GM03348 (cell line): ENCODE data around the gene CECR2.
A peak's percentile ranks its signal among the peaks of the same experiment; 100 is the strongest.

Experiments used
- DNase-seq: peaks from one replicate; pipeline ENCODE4 v3.0.0; 2012; ENCODE audit warnings: low spot score

Gene CECR2

GRCh38 chr22:17368144-17368543, 1.1 kb upstream of the CECR2 start:
- no peak for DNase-seq

GRCh38 chr22:17368554-17369438, 464 bp upstream of the CECR2 start:
- peak; percentile 17 for DNase-seq

- no peak for DNase-seq
Observed at GRCh38 chr22:17370026-17370765, 936 bp downstream of the CECR2 start.

DNA sequence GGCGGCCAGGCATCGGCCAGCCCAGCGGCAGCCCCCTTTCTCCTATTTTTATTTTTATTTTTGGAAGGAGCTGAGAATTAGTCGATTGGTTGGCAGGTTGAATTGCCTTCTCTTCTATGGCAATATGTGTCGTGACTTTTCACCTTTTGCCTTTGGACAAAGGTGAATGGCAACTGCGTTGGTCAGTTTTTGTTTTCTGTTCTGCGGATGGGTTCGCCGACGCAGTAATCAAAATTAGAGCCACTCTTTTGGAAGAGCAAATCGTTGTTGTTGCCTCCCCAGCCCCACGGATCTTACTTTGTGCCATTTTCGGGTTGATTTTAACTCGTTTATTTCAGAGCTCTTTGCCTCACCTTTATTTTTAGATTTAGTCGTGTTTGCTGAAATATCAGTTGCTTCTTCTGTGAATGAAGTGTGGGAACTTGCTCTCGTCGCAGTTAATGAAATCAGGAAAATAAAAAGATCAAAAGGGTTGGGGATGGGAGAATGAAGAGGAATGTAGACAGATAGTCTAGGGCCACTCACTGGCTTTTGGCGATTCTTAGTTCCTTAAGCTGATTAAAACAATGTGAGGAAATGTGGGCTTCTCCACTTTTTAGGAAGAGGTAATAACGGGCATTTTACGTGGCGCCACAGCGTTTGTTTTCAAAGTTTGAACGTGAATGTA, 1.6 kb downstream of the CECR2 start:
- no peak for DNase-seq

GRCh38 chr22:17371448-17371847, 2.2 kb downstream of the CECR2 start:
- DNase-seq, result no peak

DNA sequence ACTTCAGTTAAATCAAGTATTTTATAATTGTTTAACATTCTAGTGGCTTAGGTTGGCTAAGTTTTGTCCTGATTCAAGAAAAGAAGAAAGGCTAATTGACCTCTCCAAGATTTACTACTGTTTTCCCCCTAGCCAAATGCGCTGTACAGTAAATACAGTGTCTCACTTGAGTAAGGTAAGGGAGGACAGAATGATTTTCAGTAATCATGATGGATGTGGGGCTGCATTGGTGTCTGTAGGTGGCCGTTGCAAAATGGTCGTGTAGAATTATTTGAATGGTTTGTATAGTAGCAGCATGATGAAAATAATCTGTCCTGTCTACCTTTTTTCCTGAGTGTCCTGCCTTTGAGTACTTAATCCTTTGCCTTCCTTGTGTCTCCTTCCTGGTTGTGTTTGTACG, 4.6 kb downstream of the CECR2 start:
- DNase-seq, result no peak

GRCh38 chr22:17375914-17376614, 6.8 kb downstream of the CECR2 start:
- no peak for DNase-seq

DNA sequence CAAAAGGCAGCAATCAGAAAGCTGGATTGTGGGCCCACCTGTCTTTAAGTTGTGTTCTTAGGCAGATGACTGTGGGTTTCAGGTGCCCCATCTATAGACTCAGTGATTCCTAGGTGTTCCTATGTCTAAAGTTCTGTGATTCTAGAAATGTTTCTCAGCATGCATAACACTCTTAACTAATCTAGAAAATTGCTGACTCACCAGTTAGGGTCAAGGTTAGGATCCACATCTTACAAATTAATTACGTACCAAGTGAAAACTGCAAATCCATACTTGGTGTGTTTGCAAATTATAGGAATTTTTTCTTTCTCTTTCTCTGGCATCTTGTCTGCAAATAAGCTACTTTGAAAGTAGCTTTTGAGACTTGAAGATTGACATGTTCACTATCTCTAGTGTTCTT, 7.7 kb downstream of the CECR2 start:
- DNase-seq, result no peak

GRCh38 chr22:17379944-17380343, 10.7 kb downstream of the CECR2 start:
- DNase-seq, result no peak

DNA sequence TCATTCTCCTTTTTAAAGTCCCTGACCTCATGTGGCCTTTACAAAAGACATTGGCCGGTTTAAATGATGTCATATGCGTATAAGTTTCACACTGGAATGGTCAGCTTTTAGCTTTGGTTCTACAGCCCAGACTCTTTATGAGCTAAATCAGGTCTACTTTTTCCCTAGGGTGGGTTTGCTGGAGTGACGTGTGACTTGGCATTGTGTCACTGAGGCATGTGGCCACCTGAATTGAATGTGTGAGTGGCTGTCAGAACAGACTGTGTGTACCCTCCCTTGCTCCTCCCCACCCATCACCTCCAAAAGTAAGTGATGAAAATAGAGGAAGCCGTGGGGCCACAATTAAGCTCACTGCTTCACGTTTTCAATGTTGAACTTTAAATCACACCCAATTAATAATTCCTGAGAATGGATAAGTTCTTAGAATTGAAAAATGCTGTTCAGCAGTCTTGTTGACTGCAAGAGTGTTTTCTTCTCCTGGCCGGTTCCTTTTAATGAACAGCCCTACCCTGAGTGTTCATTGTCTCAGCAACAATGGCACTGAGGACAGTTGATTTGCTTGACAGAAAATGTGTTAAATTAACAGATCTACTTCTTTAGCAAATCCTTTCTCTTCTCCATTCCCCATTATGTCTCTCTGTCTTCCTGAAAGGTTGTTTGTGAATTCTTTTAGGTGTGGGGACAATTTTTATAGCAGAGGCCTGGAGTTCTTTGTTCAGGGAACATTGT, 11.3 kb downstream of the CECR2 start:
- DNase-seq, result no peak

- DNase-seq, result no peak
Observed at GRCh38 chr22:17381192-17381913, 12.1 kb downstream of the CECR2 start.

- DNase-seq, result no peak
Observed at GRCh38 chr22:17384612-17385330, 15.5 kb downstream of the CECR2 start.

- DNase-seq, result no peak
Observed at GRCh38 chr22:17387356-17387755, 18.1 kb downstream of the CECR2 start.

DNA sequence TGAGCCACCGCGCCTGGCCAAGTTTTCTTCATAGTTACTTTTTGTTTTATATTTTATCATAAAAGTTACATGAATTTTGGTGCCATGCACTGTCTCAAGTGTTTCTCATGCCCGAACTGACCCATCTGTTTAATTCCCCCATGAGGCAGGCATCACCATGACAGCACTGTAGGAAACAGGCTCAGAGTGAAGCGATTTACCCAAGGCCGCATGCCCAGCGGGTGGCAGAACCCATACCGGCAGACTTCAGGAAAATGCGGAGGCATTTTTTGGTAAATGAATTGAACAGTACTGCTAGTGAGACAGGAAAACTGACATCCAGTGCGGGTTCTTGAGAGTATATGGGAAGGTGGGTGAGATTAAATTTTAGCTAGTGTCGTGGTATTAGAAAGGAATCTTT, 19.0 kb downstream of the CECR2 start:
- DNase-seq, result no peak

- DNase-seq, result no peak
Observed at GRCh38 chr22:17390087-17390486, 20.8 kb downstream of the CECR2 start.

DNA sequence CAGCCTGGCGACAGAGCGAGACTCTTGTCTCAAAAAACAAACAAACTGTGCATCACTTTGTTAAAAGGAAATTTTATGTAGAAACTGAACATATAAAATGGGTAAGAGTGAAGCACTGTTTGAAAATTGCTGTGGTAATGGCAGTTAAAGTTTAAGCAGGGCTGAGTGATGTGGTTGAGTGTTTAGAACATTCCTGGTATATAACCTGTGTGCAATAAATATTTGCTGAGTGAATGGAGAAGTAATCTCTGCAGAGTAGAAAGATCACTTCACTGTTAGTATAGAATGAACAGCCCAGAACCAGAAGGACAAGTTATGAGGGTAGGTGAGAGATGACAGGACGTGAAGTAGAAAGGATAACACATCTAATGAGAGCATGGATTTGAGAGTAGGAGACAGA, 27.3 kb downstream of the CECR2 start:
- DNase-seq, result no peak

DNA sequence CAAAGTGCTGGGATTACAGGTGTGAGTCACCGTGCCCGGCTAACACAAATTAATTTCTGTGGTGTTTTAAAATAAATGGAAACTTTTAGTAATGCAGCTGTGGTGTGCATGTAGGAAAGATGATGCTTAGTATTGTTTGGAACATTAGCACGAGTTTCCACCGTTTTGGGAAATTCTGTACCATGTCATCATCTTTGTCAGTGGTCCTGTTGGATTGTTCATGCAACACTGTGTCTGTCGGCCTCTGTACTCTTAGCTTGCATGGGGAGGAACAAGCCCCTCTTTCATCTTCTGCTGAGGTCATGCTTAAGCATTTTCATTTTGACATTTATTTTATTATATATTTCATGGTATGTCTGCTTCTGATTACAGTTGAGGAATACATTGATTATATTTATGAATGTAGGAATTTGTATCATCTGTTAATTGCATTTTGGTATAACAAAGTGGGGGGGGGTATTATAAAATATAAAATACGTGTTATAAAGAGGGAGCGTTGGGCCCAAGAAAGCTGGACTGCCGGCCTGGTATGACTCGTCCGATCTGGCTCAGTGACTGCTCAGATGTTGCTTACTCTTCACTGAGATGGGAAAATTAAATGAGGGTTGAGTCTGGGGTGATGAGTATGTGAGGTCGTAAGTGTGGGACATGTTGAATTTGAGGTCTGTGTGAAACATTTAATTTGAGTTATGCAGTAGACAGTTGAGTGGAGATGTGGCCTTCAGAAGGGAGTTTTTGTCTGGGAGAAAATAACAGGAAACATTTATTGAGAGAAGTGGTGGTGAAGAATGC, 28.7 kb downstream of the CECR2 start:
- no peak for DNase-seq

- DNase-seq, result no peak
Observed at GRCh38 chr22:17400305-17400704, 31.0 kb downstream of the CECR2 start.

DNA sequence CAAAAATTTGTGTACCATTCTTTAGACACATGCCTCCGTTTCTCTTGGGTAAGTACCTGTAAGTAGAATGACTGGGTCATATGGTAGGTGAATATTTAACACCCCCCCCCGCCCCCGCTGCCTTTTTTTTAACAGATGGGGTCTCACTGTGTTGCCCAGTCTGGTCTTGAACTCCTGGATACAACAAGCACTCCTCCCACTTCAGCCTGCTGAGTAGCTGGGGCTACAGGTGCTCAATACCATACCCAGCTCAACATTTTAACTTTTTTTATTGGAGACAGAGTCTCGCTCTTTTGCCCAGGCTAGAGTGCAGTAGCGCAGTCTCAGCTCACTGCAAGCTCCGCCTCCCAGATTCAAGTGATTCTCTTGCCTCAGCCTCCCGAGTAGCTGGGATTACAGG, 32.5 kb downstream of the CECR2 start:
- no peak for DNase-seq
